Measurements from ENCODE around the gene SCD.

Gene SCD

GRCh38 chr10:100391163-100392002 lies 44.4 kb downstream of the SCD start:
- in situ Hi-C loops (cut with MboI; ENCODE audit: low sequenced_read_pairs): no loop called here

GRCh38 chr10:100392686-100393003 lies 45.6 kb downstream of the SCD start:
- in situ Hi-C loops (cut with MboI; ENCODE audit: low sequenced_read_pairs): no loop called here

- in situ Hi-C loops (cut with MboI; ENCODE audit: low sequenced_read_pairs): no loop called here
Observed at GRCh38 chr10:100395626-100396025, 48.6 kb downstream of the SCD start.

- in situ Hi-C loops (cut with MboI; ENCODE audit: low sequenced_read_pairs): no loop called here
Observed at GRCh38 chr10:100396605-100397004, 49.6 kb downstream of the SCD start.

- in situ Hi-C loops (cut with MboI; ENCODE audit: low sequenced_read_pairs): no loop called here
Observed at GRCh38 chr10:100401631-100402328, 54.7 kb downstream of the SCD start.

- in situ Hi-C loops (cut with MboI; ENCODE audit: low sequenced_read_pairs): no loop called here
Observed at GRCh38 chr10:100403734-100404133, 56.7 kb downstream of the SCD start.

GRCh38 chr10:100413173-100413572 lies 66.1 kb downstream of the SCD start:
- in situ Hi-C loops (cut with MboI; ENCODE audit: low sequenced_read_pairs): no loop called here

Measured in HL-60/S4 treated with retinoic acid at 250 ng/mL for 4 days and 3 days (cell line).